ENCODE data around the gene C16orf96.

The C16orf96 gene

DNA sequence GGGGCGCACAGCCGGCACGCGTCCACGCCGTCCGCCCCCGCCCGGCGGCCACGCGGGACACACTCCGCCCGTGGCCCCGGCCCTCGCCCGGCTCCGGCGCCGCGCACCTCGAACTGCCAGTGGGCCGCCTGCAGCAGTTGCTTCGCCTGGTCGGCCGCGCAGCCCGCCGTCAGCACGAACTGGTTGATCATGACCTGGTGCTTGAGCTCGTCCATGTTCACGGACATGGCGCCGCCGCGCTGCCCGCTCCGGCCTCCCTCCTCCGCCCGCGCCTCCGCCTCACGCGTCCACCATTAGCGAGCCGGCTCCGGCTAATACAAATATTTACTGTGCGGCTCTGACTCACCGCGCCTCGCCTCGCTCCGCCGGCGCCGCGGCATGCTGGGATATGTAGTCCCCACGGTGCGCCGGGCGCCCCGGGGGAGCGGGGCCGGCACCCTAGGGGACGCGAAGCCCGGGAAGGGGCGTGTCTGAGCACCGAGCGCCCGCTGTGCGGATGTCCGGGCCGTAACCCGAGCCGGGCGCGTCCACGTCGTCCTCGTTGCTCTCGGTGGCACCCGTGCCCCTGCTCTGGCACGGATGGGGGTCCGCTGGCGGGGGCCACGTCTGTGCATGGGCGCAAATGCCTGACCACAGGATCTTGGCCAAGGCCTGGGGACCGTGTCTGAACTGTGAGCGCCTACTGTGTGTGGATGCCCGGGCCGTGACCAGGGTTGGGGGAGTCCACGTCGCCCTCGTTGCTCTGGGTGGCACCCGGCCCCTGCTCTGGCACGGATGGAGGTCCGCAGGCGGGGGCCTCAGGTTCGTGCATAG lies 58.6 kb downstream of the C16orf96 start, which contains the start of gene UBALD1 (continued):
- TF ChIP-seq, protein P1, sequence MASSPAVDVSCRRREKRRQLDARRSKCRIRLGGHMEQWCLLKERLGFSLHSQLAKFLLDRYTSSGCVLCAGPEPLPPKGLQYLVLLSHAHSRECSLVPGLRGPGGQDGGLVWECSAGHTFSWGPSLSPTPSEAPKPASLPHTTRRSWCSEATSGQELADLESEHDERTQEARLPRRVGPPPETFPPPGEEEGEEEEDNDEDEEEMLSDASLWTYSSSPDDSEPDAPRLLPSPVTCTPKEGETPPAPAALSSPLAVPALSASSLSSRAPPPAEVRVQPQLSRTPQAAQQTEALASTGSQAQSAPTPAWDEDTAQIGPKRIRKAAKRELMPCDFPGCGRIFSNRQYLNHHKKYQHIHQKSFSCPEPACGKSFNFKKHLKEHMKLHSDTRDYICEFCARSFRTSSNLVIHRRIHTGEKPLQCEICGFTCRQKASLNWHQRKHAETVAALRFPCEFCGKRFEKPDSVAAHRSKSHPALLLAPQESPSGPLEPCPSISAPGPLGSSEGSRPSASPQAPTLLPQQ (tag by site-specific recombination; IDR thresholded peaks at IDR 0.05) = peak; percentile 37; the same call in 1 of the 2 replicates
- TF ChIP-seq ZBTB20 (tag by site-specific recombination; IDR thresholded peaks at IDR 0.05) (peak; percentile 92), ZNF76 (tag by site-specific recombination; IDR thresholded peaks at IDR 0.05; ENCODE audit: borderline replicate concordance, low read depth) (peak; percentile 92), ZNF664 (tag by site-specific recombination; IDR thresholded peaks at IDR 0.05) (no peak), ZNF274 (IDR thresholded peaks at IDR 0.05; ENCODE audit: low read length) (no peak), ZNF274 (tag by site-specific recombination; IDR thresholded peaks at IDR 0.05; ENCODE audit: borderline replicate concordance) (no peak), ZNF140 (tag by site-specific recombination; IDR thresholded peaks at IDR 0.05) (no peak), IKZF3 (tag by site-specific recombination; IDR thresholded peaks at IDR 0.05) (no peak), KLF16 (tag by site-specific recombination; IDR thresholded peaks at IDR 0.05) (0 out of 2 replicates have a peak, but pooled peaks have one; percentile 17), KLF7 (tag by site-specific recombination; IDR thresholded peaks at IDR 0.05; ENCODE audit: borderline replicate concordance) (peak; percentile 43; the same call in 1 of the 2 replicates), ZNF335 (tag by site-specific recombination; conservative IDR thresholded peaks at IDR 0.05) (peak; percentile 99), ZFP69B (tag by site-specific recombination; IDR thresholded peaks at IDR 0.05) (no peak), ZNF404 (tag by site-specific recombination; IDR thresholded peaks at IDR 0.05) (no peak), ZNF621 (tag by site-specific recombination; IDR thresholded peaks at IDR 0.05) (no peak), ZNF2 (tag by site-specific recombination; IDR thresholded peaks at IDR 0.05) (no peak), ZNF132 (tag by site-specific recombination; IDR thresholded peaks at IDR 0.05; ENCODE audit: borderline replicate concordance) (no peak), GLIS2 (tag by site-specific recombination; IDR thresholded peaks at IDR 0.05) (peak; percentile 95), ZNF510 (tag by site-specific recombination; IDR thresholded peaks at IDR 0.05; ENCODE audit: insufficient replicate concordance) (no peak)
- TF ChIP-seq, protein P2, sequence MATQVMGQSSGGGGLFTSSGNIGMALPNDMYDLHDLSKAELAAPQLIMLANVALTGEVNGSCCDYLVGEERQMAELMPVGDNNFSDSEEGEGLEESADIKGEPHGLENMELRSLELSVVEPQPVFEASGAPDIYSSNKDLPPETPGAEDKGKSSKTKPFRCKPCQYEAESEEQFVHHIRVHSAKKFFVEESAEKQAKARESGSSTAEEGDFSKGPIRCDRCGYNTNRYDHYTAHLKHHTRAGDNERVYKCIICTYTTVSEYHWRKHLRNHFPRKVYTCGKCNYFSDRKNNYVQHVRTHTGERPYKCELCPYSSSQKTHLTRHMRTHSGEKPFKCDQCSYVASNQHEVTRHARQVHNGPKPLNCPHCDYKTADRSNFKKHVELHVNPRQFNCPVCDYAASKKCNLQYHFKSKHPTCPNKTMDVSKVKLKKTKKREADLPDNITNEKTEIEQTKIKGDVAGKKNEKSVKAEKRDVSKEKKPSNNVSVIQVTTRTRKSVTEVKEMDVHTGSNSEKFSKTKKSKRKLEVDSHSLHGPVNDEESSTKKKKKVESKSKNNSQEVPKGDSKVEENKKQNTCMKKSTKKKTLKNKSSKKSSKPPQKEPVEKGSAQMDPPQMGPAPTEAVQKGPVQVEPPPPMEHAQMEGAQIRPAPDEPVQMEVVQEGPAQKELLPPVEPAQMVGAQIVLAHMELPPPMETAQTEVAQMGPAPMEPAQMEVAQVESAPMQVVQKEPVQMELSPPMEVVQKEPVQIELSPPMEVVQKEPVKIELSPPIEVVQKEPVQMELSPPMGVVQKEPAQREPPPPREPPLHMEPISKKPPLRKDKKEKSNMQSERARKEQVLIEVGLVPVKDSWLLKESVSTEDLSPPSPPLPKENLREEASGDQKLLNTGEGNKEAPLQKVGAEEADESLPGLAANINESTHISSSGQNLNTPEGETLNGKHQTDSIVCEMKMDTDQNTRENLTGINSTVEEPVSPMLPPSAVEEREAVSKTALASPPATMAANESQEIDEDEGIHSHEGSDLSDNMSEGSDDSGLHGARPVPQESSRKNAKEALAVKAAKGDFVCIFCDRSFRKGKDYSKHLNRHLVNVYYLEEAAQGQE (tag by site-specific recombination; IDR thresholded peaks at IDR 0.05) = no peak
- TF ChIP-seq, protein P3, sequence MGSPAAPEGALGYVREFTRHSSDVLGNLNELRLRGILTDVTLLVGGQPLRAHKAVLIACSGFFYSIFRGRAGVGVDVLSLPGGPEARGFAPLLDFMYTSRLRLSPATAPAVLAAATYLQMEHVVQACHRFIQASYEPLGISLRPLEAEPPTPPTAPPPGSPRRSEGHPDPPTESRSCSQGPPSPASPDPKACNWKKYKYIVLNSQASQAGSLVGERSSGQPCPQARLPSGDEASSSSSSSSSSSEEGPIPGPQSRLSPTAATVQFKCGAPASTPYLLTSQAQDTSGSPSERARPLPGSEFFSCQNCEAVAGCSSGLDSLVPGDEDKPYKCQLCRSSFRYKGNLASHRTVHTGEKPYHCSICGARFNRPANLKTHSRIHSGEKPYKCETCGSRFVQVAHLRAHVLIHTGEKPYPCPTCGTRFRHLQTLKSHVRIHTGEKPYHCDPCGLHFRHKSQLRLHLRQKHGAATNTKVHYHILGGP (tag by site-specific recombination; IDR thresholded peaks at IDR 0.05) = no peak
- TF ChIP-seq, protein P4, sequence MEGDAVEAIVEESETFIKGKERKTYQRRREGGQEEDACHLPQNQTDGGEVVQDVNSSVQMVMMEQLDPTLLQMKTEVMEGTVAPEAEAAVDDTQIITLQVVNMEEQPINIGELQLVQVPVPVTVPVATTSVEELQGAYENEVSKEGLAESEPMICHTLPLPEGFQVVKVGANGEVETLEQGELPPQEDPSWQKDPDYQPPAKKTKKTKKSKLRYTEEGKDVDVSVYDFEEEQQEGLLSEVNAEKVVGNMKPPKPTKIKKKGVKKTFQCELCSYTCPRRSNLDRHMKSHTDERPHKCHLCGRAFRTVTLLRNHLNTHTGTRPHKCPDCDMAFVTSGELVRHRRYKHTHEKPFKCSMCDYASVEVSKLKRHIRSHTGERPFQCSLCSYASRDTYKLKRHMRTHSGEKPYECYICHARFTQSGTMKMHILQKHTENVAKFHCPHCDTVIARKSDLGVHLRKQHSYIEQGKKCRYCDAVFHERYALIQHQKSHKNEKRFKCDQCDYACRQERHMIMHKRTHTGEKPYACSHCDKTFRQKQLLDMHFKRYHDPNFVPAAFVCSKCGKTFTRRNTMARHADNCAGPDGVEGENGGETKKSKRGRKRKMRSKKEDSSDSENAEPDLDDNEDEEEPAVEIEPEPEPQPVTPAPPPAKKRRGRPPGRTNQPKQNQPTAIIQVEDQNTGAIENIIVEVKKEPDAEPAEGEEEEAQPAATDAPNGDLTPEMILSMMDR (tag by site-specific recombination; IDR thresholded peaks at IDR 0.05) = peak; percentile 27; the same call in 1 of the 2 replicates
- TF ChIP-seq, protein P5, sequence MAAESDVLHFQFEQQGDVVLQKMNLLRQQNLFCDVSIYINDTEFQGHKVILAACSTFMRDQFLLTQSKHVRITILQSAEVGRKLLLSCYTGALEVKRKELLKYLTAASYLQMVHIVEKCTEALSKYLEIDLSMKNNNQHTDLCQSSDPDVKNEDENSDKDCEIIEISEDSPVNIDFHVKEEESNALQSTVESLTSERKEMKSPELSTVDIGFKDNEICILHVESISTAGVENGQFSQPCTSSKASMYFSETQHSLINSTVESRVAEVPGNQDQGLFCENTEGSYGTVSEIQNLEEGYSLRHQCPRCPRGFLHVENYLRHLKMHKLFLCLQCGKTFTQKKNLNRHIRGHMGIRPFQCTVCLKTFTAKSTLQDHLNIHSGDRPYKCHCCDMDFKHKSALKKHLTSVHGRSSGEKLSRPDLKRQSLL (tag by site-specific recombination; IDR thresholded peaks at IDR 0.05) = peak; percentile 79; the same call in 1 of the 2 replicates
- TF ChIP-seq, protein P6, sequence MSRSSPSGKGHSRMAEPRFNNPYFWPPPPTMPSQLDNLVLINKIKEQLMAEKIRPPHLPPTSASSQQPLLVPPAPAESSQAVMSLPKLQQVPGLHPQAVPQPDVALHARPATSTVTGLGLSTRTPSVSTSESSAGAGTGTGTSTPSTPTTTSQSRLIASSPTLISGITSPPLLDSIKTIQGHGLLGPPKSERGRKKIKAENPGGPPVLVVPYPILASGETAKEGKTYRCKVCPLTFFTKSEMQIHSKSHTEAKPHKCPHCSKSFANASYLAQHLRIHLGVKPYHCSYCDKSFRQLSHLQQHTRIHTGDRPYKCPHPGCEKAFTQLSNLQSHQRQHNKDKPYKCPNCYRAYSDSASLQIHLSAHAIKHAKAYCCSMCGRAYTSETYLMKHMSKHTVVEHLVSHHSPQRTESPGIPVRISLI (tag by site-specific recombination; IDR thresholded peaks at IDR 0.05) = no peak
- TF ChIP-seq, protein P7, sequence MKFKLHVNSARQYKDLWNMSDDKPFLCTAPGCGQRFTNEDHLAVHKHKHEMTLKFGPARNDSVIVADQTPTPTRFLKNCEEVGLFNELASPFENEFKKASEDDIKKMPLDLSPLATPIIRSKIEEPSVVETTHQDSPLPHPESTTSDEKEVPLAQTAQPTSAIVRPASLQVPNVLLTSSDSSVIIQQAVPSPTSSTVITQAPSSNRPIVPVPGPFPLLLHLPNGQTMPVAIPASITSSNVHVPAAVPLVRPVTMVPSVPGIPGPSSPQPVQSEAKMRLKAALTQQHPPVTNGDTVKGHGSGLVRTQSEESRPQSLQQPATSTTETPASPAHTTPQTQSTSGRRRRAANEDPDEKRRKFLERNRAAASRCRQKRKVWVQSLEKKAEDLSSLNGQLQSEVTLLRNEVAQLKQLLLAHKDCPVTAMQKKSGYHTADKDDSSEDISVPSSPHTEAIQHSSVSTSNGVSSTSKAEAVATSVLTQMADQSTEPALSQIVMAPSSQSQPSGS (tag by site-specific recombination; IDR thresholded peaks at IDR 0.05; ENCODE audit: low read depth) = no peak

All from HEK293 (cell line).